ENCODE results near the gene KAZALD1.

KAZALD1 gene

DNA sequence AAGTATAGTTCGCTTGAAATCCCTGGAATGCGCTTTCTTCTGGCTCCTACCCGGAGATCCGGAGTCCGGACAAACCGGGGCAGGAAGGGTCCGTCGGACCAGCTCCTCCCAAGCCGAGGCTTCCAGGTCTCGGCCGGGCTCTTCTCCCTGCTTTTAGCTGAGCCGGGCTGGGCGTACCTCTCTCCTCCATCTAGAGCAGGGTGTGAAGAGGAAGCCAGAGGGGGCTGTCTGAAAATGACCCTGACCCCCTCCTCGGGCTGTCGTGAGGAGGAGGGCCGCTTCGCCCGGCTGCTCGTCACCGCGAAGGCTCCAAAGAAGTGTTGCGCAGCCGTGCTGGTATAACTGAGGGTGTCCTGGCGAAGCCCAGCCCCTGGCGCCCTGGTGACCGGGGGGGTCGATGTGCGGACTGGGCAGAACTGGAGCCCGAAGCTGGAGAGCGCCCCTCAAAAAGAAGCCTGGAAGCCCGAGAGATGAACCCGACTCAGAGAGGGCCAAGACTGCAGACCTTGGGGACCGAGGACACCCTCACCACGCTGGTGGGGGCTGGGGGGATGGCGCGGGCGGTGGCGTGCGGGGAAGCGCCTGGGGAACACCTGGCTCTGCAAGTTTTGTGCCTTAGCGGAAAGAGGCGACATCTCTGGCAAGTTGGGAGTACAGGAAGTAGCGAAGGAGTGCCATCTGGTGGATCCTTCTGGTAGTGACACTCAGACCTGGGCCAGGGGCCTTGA is 5.7 kb downstream of the KAZALD1 start:
- peak; percentile 64 for DNase-seq

DNA sequence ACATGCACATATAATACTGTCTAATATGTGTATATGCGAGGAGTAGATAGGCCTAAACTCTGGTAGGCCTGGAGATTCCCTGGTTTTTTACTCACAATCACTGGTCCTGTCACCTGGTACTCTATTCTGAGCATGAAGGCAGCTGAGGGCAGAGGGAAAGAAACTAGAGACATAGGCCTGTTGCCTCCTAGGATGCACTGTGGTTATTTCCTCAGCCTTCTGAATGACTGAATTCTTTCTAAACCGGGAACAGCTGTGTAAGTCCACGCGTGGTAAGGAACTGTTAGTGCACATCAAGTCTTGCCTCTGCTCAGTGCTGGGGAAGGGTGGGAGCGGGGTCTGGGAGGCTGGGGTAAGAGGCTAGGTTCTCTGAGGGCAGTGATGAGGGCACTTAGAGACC is 7.7 kb downstream of the KAZALD1 start:
- DNase-seq, result no peak

GRCh38 chr10:101070098-101070497 is 8.3 kb downstream of the KAZALD1 start:
- DNase-seq, result no peak

DNA sequence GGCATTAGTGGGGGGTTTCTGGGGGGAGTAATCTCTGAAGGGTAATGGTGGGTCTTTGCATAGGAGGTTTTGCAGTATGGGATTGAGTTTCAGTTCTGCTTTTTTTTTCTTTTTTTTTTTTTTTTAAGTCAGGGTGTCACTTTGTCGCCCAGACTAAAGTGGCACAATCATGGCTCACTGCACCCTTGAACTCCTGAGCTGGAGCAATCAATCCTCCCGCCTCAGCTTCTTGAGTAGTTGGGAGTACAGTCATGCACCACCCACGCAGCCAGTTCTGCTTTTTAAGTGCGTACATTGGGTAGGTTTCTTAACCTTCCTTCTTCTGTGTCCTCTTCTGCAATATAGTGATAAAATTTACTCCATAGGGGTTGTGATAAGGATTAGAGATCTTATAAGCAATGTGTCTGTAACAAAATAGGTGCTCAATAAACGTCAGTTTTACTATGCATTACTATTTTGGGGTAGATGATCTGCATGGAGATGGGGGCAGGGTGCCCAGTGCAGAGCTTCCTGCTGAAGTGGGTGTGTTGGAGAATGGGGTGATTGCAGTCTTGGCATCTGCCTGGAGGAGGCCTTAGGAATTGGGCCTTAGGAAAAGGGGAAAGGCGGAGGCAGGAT is 9.6 kb downstream of the KAZALD1 start:
- no peak for DNase-seq

DNA sequence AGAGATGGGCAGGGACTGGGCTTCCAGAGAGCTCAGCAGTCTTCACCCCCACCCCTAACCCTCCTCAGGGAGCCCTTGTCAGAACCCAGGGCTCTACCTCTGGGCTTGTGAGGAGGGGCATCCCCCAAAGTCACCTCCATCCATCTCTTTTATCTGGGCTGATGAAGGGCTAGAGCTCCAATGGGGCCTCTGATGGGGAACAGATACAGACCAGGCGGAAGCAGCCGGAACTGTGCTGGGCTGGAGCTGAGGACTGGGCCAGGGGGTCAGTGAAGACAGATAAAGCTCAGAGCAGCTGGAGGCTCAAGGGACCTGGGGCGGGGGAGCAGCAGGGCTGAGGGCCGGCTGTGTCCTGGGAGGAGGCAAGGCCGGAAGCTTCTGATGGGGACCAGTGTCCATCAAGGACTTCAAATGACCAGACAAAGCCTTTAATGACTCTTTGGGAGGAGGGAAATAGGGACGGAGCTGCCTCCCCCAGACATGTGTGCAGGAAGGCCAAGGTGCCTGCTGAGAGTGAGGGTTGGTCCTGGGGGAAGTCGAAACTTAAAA is 10.2 kb downstream of the KAZALD1 start:
- DNase-seq, result no peak

GRCh38 chr10:101072923-101073322 is 11.1 kb downstream of the KAZALD1 start:
- no peak for DNase-seq

DNA sequence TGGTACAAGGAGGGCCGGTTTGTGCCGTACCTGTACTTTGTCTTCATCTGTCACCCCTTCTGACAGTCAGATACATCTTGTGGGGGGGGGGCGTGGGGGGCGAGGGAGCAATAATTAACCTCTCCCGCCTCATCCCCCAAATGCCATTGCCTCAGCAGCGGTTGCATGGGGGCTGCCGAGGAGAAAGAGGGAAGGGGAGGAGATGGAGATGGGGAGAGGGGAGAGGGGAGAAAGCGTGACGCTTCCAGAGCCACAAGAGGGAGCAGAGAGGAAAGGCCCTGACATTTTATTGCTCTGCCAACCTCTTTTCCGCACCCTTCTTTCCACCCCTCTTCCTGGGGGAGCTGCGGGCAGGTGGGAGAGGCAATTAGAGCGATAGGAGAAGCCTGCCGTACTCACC is 11.8 kb downstream of the KAZALD1 start:
- DNase-seq, result no peak

DNA sequence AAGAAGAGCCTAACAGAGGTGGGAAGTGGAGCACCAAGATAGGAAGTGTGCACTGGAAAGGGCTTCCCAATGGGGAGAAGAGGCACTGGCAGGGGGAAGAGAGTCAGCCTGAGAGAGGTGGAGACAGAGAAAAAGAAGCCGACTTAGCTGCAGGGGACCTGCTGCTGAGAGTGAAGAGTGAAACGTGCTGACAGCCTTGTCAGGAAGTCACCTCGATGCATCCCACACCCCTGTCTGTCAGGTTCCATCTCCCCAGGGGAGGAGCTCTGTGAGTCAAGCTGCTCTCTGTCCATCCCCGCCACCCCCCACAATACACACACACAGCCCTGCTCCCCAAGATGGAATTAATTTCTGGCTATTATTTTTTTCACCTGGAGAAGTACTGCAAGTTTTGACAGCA is 14.0 kb downstream of the KAZALD1 start:
- no peak for DNase-seq

DNA sequence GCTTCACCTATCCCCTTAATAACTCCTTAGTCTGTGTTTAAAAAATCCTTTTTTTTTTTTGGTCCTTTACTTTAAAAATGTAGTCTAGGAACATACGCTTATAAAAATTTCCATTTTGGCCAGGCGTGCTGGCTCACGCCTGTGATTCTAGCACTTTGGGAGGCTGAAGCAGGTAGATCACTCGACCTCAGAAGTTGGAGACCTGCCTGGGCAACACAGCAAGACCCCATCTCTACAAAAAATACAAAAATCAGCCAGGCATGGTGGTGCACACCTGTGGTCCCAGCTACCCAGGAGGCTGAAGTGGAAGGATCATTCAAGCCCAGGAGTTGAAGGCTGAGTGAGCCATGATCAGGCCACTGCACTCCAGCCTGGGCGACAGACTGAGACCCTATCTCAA is 14.8 kb downstream of the KAZALD1 start:
- no peak for DNase-seq

- no peak for DNase-seq
These were observed 18.1 kb downstream of the KAZALD1 start for GRCh38 chr10:101079874-101080273.

DNA sequence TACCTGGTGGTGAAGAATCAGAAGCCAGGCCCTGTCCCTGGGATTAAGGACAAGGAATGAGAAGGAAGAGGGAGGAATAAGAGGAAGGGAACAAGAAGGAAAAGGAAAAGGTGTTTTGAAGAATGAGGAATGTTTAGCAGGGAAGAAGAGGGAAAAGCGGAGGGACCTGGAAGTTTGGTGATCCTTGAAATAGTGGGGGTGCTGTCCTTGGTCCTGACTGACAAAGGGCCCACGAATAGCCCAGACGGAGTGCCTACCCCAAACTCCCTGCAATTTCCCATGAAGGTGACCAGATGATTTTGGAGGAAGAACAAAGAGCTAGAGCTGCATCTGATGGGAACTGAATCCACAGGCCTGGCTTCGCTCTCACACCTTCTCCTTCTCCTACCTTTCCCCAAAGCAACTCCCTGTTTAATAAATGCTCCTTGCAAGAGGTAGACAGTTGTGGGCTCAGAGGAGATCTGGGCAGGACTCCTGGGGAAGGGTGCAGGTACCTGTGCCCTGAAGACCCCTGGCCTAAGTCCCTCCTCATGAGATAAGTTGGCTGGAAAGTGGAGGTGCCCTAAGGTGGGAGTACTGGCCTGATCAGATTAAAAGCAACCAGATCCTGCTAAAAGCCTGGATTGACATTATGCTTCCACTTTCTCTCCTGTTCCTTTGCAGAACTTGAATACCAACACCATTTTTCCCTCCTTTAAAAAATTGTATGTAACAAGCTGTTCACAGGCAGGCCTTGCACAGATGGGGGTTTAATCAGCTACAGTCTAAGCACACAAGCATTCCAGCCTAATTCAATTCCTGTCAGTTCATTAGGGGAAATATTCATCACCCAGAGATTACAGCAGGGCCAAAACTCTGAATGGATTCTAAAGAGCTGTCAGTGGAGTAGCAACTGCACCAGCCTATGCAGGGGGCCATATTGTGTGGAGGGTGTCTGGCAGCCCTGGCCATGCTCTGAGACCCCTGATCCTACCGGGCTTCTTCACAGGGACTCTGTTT is 19.4 kb downstream of the KAZALD1 start:
- no peak for DNase-seq

DNA sequence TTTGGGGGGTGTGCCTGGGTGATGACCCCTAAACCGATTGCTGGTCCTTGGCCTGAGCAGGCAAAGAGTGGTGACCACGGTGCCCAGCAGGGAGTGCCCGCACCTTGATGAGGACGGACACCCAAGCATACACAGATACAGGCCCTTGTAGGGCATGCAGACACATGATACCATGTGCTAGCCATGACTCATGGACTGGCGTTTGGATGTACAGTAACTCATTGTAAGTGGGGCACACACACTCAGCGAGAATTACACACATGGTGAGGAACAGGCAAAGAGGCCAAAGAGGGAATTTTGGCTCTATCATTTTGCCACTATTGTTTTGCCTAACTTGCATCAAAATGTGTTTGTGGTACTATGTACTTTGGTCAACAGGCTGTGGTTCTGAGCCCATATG is 24.1 kb downstream of the KAZALD1 start:
- DNase-seq, result no peak

- DNase-seq, result no peak
These were observed 25.6 kb downstream of the KAZALD1 start for GRCh38 chr10:101087376-101087775.

DNA sequence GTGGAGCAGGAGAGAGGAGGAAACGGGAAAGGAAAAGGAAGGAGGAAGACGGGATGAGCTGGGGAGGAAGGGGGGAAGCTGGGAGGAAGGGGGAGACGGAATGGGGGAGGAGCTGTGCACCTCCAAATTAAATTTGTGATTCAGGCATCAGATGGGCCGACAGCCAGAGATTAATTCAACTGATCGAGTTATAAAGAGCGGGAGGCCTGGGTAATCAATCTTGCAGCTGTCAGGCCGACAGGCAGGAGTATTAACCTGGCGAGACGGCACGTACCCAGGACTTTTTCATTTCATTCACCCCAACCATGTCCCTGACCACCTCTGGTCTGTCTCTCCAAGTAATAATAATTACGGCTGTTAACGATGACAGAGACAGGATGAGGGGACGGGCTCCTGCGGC is 26.2 kb downstream of the KAZALD1 start:
- DNase-seq, result no peak

- no peak for DNase-seq
These were observed 27.9 kb downstream of the KAZALD1 start for GRCh38 chr10:101089520-101090299.

DNA sequence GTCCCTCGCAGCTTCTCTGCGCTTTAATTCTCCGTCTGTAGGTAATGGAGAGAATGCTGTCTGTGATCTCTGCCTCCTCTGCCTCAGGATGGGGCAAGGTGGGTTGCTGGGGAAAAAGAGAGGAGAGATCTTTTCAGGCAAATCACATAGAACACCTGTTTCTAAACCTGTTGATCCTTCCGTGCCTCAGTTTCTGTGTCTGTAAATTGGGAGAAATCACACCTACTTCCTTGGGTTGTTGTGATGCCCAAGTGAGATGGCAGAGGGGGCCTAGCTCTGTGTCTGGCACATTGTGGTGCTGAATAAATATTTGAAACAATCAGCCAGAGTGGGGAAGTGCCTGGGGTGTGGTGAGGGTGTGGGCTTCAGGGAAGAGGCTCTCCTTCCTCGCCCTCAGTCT is 28.8 kb downstream of the KAZALD1 start:
- DNase-seq, result no peak

DNA sequence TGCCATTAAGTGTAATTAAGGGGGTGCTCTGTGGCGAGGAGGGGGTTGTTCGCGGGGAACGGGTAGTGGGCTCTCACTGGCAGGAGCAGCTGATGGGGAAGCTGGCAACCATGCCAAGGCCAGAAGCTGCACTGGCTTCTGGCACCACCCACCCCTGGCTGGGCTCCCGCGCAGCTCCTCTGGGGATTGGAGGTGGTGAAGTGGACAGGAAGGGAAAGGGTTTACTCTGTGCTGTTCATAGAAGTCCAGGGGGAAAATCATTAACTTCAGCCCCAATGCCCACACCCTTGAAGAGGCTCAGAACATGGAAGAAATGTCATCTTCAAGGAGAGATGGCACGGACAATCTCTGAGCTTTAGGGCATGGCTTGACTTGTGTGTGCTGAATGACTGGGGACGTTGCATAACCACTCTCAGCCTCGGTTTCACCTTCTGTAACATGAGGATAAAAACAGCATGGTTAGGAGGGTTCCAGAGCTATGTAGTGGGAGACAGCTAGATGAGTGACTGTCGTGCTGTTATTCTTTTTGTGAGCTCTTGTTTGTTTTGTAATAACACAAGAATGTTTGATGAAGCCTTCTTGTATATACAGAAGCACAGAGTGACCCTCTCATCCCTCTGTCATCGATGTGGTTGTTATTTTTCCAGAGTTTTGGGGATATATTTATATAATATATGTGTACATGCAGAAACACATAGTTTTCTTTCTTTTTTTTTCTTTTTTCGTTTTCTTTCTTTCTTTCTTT is 29.9 kb downstream of the KAZALD1 start:
- no peak for DNase-seq

GRCh38 chr10:101092881-101093354 is 31.1 kb downstream of the KAZALD1 start:
- no peak for DNase-seq

DNA sequence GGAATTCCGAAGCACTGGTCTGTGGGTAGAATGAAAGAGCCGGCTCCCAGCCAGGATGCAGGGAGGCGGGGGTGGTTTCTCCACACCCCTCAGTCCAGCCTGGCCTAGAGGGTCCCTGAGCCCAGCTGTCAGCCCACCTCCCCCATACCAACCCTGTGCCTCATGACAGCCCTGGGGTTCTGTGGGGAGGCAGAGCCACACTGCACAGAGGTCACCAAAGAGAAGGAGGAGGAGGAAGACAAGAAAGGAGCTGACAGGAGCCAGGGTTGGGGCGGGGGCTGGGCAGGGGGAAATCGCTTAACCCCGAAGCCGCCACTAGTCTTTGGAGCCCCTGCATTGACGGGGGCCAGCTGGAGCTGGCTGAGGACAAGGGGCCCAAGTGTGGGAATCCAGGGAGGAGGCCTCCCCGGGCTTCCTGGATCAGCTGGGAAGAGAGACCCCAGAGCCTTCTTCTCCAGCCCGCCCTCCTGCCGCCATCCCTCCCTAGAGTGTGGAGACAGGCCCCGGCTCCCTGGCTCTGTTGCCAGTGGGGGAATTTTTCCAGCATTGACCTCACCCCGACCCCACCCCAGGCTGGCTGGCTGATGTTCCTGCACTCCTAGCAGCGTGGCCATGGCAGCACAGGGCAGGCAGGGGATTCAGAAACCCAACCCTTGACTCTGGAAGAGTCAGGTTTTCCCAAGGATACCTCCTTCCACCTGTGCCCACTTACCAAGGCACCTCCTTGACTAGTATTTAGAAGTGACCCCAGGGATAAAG is 32.5 kb downstream of the KAZALD1 start:
- DNase-seq, result no peak

DNA sequence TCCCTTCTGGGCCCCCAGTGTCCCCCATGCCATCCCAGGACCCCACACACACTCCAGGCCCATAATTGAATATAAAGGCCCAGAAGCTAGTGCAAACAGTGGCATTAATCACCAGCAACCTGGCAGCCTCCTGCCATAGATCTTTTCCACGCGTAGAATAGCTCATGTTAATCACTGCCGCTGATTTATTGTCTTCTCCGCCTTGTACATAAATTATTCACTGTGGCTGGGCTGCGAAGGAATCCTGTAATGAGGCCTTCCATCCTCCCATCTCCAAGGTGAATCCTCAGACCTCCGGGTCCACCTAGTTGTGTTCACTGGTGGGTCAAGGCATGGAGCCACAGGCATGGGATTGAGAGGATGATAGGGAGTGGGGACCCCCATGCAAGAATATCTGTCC is 33.2 kb downstream of the KAZALD1 start:
- no peak for DNase-seq
